H9 (cell line): ENCODE results near the gene LZTS3. TPM values are rescaled to one million over a fixed set of nuclear protein-coding genes. Genes with fewer than 3 reads are reported as not detected.

ENCODE experiments used
- DNase-seq: peaks from one replicate; pipeline ENCODE4 v3.0.0-alpha.2; 2017
- H2AFZ ChIP-seq: one replicate; pipeline ENCODE4 v1.6.1; 2013; ENCODE audit warnings: mild to moderate bottlenecking, low read length, control low read depth, moderate library complexity
- H2AK5ac ChIP-seq: 2 replicates; pipeline ENCODE4 v1.6.1; 2013; ENCODE audit warnings: low read length, control low read depth, mixed read lengths; ENCODE audit not compliant: insufficient read length
- H2BK120ac ChIP-seq: one replicate; pipeline ENCODE4 v1.6.1; 2013; ENCODE audit warnings: low read depth, mild to moderate bottlenecking, low read length, control low read depth, inconsistent platforms; ENCODE audit not compliant: poor library complexity, severe bottlenecking
- H2BK12ac ChIP-seq: 2 replicates; pipeline ENCODE4 v1.6.1; 2013; ENCODE audit warnings: low read length, control low read depth, mixed read lengths, low read depth; ENCODE audit not compliant: insufficient read length
- H2BK15ac ChIP-seq: 2 replicates; pipeline ENCODE4 v1.6.1; 2013; ENCODE audit warnings: low read depth, low read length, control low read depth
- H2BK20ac ChIP-seq: one replicate; pipeline ENCODE4 v1.6.1; 2013; ENCODE audit warnings: low read depth, mild to moderate bottlenecking, low read length, control low read depth, inconsistent platforms; ENCODE audit not compliant: poor library complexity, severe bottlenecking
- H2BK5ac ChIP-seq: 2 replicates; pipeline ENCODE4 v1.6.1; 2013; ENCODE audit warnings: low read length, control low read depth, mixed read lengths; ENCODE audit not compliant: insufficient read length
- H3K14ac ChIP-seq: 2 replicates; pipeline ENCODE4 v1.6.1; 2013; ENCODE audit warnings: low read length, control low read depth; ENCODE audit not compliant: insufficient read depth
- H3K18ac ChIP-seq: 2 replicates; pipeline ENCODE4 v1.6.1; 2013; ENCODE audit warnings: low read depth, mild to moderate bottlenecking, mixed read lengths, low read length, control low read depth; ENCODE audit not compliant: insufficient read length
- H3K23ac ChIP-seq: 2 replicates; pipeline ENCODE4 v1.6.1; 2013; ENCODE audit warnings: low read length, control low read depth, mixed read lengths, low read depth; ENCODE audit not compliant: insufficient read length
- H3K23me2 ChIP-seq: 2 replicates; pipeline ENCODE4 v1.6.1; 2013; ENCODE audit warnings: low read depth, mild to moderate bottlenecking, mixed read lengths, low read length, control low read depth; ENCODE audit not compliant: insufficient read length, poor library complexity, severe bottlenecking
- H3K27ac ChIP-seq: 2 replicates; pipeline ENCODE4 v1.5.1; 2013; ENCODE audit warnings: low read length, control low read depth, mixed read lengths, low read depth; ENCODE audit not compliant: insufficient read length
- H3K27me3 ChIP-seq: 2 replicates; pipeline ENCODE4 v1.6.1; 2013; ENCODE audit warnings: low read length, control low read depth, inconsistent platforms; ENCODE audit not compliant: insufficient read depth
- H3K4ac ChIP-seq: 2 replicates; pipeline ENCODE4 v1.6.1; 2013; ENCODE audit warnings: low read depth, mild to moderate bottlenecking, control low read depth, inconsistent platforms, low read length, moderate library complexity
- H3K4me1 ChIP-seq: 2 replicates; pipeline ENCODE4 v1.6.1; 2013; ENCODE audit warnings: low read length, control low read depth, inconsistent platforms; ENCODE audit not compliant: insufficient read depth
- H3K4me2 ChIP-seq: 2 replicates; pipeline ENCODE4 v1.6.1; 2013; ENCODE audit warnings: low read length, control low read depth, mixed read lengths; ENCODE audit not compliant: insufficient read length, insufficient read depth
- H3K56ac ChIP-seq: 2 replicates; pipeline ENCODE4 v1.6.1; 2013; ENCODE audit warnings: low read depth, mild to moderate bottlenecking, mixed read lengths, low read length, control low read depth; ENCODE audit not compliant: insufficient read length
- H3K79me1 ChIP-seq: 2 replicates; pipeline ENCODE4 v1.6.1; 2013; ENCODE audit warnings: low read depth, mild to moderate bottlenecking, moderate library complexity, low read length, control low read depth, inconsistent platforms; ENCODE audit not compliant: insufficient read depth, poor library complexity, severe bottlenecking
- H3K79me2 ChIP-seq: 2 replicates; pipeline ENCODE4 v1.6.1; 2013; ENCODE audit warnings: low read length, control low read depth, inconsistent platforms; ENCODE audit not compliant: insufficient read depth
- H3K9ac ChIP-seq: 2 replicates; pipeline ENCODE4 v1.6.1; 2013; ENCODE audit warnings: low read length, control low read depth, mixed read lengths; ENCODE audit not compliant: insufficient read length; ENCODE audit errors: extremely low read depth
- H3K9me3 ChIP-seq: one replicate; pipeline ENCODE4 v1.6.1; 2013; ENCODE audit warnings: low read depth, low read length, inconsistent platforms; ENCODE audit not compliant: control insufficient read depth
- H3T11ph ChIP-seq: one replicate; pipeline ENCODE4 v1.6.1; 2013; ENCODE audit warnings: mild to moderate bottlenecking, low read length, control low read depth, inconsistent platforms
- H4K20me1 ChIP-seq: one replicate; pipeline ENCODE4 v1.6.1; 2013; ENCODE audit not compliant: control insufficient read depth, insufficient read length, insufficient read depth
- H4K5ac ChIP-seq: 2 replicates; pipeline ENCODE4 v1.6.1; 2013; ENCODE audit warnings: low read depth, mild to moderate bottlenecking, mixed read lengths, low read length, control low read depth; ENCODE audit not compliant: insufficient read length
- H4K8ac ChIP-seq: replicated peaks from 2 replicates; pipeline ENCODE4 v1.6.1; 2013; ENCODE audit warnings: low read length, control low read depth, mixed read lengths, low read depth; ENCODE audit not compliant: insufficient read length
- H4K91ac ChIP-seq: 2 replicates; pipeline ENCODE4 v1.6.1; 2013; ENCODE audit warnings: low read depth, mild to moderate bottlenecking, moderate library complexity, mixed read lengths, low read length, control low read depth; ENCODE audit not compliant: insufficient read length
- H3K27ac Mint-ChIP-seq, 3 experiments: 2 replicates in 2 of 3; 3 replicates in 1 of 3; pipeline ENCODE4 v1.8.0; 2020 to 2021; ENCODE audit warnings: mixed read lengths in 3 of 3, mild to moderate bottlenecking in 1 of 3, moderate library complexity in 1 of 3
- H3K27me3 Mint-ChIP-seq: 2 replicates; pipeline ENCODE4 v1.8.0; 2021; ENCODE audit warnings: low read depth, mild to moderate bottlenecking, moderate library complexity, mixed read lengths
- H3K36me3 Mint-ChIP-seq, 3 experiments: 2 replicates in 2 of 3; 3 replicates in 1 of 3; pipeline ENCODE4 v1.8.0; 2020 to 2021; ENCODE audit warnings: low read depth in 3 of 3, mixed read lengths in 3 of 3; ENCODE audit not compliant: insufficient read depth in 1 of 3
- H3K4me1 Mint-ChIP-seq, 2 experiments: 2 replicates each; pipeline ENCODE4 v1.8.0; 2020; ENCODE audit warnings: mixed read lengths in 2 of 2
- H3K4me3 Mint-ChIP-seq, 2 experiments: 2 replicates in 1 of 2; 3 replicates in 1 of 2; pipeline ENCODE4 v1.8.0; 2020 to 2021; ENCODE audit warnings: mild to moderate bottlenecking in 2 of 2, mixed read lengths in 2 of 2, moderate library complexity in 1 of 2
- H3K9me3 Mint-ChIP-seq, 2 experiments: 2 replicates in 1 of 2; 3 replicates in 1 of 2; pipeline ENCODE4 v1.8.0; 2020; ENCODE audit warnings: mild to moderate bottlenecking in 2 of 2, mixed read lengths in 2 of 2, moderate library complexity in 1 of 2
- WGBS: extraction: QIAGEN DNeasy Blood & Tissue Kit; methylation state at CpG from one replicate; pipeline ENCODE4 v1.1.7; 2013; ENCODE audit warnings: missing lambda C conversion rate, low lambda C conversion rate, mixed read lengths; ENCODE audit not compliant: insufficient read length; ENCODE audit errors: extremely low coverage; 5-methylcytosine and 5-hydroxymethylcytosine counted together
- total RNA-seq: library from RNA; stranded (reverse); gene quantifications from 2 replicates; pipeline ENCODE4 v1.2.1, GENCODE V29; 2021
- TF ChIP-seq, protein P1 (sequence below): fragments of 200-600 bp; sonication (generic); conservative IDR thresholded peaks from 3 replicates; pipeline ENCODE4 v1.8.0; 2021; ENCODE audit warnings: antibody characterized with exemption, mild to moderate bottlenecking

LZTS3 gene
- total RNA-seq, 1 experiment from 2014 or later, result 20.8 TPM

DNA sequence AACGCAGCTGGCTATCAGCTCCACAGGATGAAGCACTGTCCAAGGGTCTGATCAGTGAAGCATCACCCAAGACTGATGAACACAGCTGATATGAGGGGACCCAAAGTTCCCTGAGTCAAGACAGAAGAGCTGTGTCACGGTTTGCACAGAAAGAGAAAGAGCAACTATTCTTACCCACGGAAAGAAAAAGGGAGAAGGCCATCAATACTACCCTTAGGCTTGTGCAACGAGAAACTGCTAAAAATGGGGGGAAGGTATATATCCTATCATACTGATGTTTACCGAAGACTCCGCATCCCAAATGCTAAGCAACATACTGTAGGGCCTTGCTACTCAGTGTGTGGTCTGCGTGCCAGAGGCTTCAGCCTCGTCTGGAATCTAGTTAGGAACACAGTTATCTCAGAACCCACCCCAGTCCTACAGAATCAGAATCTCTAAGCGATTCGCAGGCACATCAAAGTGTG, 14.3 kb downstream of the LZTS3 start:
- Histone ChIP-seq H4K5ac (no peak overlapping the region), H3K23ac (no peak overlapping the region), H2BK120ac (no peak overlapping the region), H2BK20ac (no peak overlapping the region), H3K27ac (no peak overlapping the region), H3K18ac (no peak overlapping the region), H3T11ph (no peak overlapping the region), H3K4ac (no peak overlapping the region), H3K23me2 (peaks cover 3% of the 10 kb centered on the region), H3K56ac (no peak overlapping the region), H3K4me2 (peak overlapping the region; percentile 86), H3K27me3 (no peaks in the 10 kb centered on the region), H2BK5ac (no peak overlapping the region), H3K14ac (no peak overlapping the region), H2AFZ (no peak overlapping the region), H4K20me1 (no peaks in the 10 kb centered on the region), H3K9me3 (no peaks in the 10 kb centered on the region), H3K79me2 (peaks cover 32% of the 10 kb centered on the region; the same call in 1 of the 2 replicates), H2AK5ac (no peak overlapping the region), H4K91ac (no peak overlapping the region), H3K9ac (peak overlapping the region; percentile 76), H3K79me1 (peaks cover under 1% of the 10 kb centered on the region), H3K4me1 (peaks cover 2% of the 10 kb centered on the region; the same call in 1 of the 2 replicates), H4K8ac (no peak overlapping the region), H2BK12ac (no peak overlapping the region), H2BK15ac (no peak overlapping the region)
- peak overlapping the region; percentile 95 to 99 for H3K4me3 Mint-ChIP-seq
- peak overlapping the region; percentile 90 to 96 (median 95) for H3K27ac Mint-ChIP-seq
- H3K4me1 Mint-ChIP-seq, result peaks cover 13 to 27% of the 10 kb centered on the region in 2 experiments
- no peaks in the 10 kb centered on the region; a peak in 1 of 5 replicates for H3K9me3 Mint-ChIP-seq
- no CpG with 5 or more reads among the region's 10 CpGs for WGBS
- DNase-seq, result no peak
- peaks cover 3 to 20% (median 7%) of the 10 kb centered on the region in 3 experiments; a peak in 4 of 7 replicates for H3K36me3 Mint-ChIP-seq
- no peaks in the 10 kb centered on the region for H3K27me3 Mint-ChIP-seq
- TF ChIP-seq, protein P1, sequence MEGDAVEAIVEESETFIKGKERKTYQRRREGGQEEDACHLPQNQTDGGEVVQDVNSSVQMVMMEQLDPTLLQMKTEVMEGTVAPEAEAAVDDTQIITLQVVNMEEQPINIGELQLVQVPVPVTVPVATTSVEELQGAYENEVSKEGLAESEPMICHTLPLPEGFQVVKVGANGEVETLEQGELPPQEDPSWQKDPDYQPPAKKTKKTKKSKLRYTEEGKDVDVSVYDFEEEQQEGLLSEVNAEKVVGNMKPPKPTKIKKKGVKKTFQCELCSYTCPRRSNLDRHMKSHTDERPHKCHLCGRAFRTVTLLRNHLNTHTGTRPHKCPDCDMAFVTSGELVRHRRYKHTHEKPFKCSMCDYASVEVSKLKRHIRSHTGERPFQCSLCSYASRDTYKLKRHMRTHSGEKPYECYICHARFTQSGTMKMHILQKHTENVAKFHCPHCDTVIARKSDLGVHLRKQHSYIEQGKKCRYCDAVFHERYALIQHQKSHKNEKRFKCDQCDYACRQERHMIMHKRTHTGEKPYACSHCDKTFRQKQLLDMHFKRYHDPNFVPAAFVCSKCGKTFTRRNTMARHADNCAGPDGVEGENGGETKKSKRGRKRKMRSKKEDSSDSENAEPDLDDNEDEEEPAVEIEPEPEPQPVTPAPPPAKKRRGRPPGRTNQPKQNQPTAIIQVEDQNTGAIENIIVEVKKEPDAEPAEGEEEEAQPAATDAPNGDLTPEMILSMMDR, result no peak
